Activated T-cell treated with anti-CD3 and anti-CD28 coated beads, Interleukin-2, amount 50 U/mL, for 4 hours (primary cell): ENCODE results near the gene RPS2. TPM values are rescaled to one million over a fixed set of nuclear protein-coding genes. Genes with fewer than 3 reads are reported as not detected.
"Not testable (repeated sequence)": the region's sequence is repeated elsewhere in the genome, so short reads cannot be mapped to it uniquely, and the experiment has no call there.

Experiments
- ATAC-seq, 2 donors: fragments of 200-7000 bp; cut with Tn5 transposase; one replicate each; pipeline ENCODE4 v1.10.0; 2021
- DNase-seq: peaks from one replicate; pipeline ENCODE4 v3.0.0-alpha.2; 2020
- H3K27me3 Mint-ChIP-seq: one replicate; pipeline ENCODE4 v1.8.0; 2021; ENCODE audit warnings: low read depth, mixed read lengths
- H3K36me3 Mint-ChIP-seq: one replicate; pipeline ENCODE4 v1.8.0; 2022; ENCODE audit warnings: mixed read lengths; ENCODE audit not compliant: insufficient read depth
- H3K4me1 Mint-ChIP-seq: one replicate; pipeline ENCODE4 v1.8.0; 2021; ENCODE audit warnings: low read depth, mixed read lengths
- H3K4me3 Mint-ChIP-seq: one replicate; pipeline ENCODE4 v1.8.0; 2021; ENCODE audit warnings: mild to moderate bottlenecking, moderate library complexity, mixed read lengths
- H3K9me3 Mint-ChIP-seq: one replicate; pipeline ENCODE4 v1.8.0; 2021; ENCODE audit warnings: mixed read lengths
- total RNA-seq, 3 donors: library from RNA; stranded (reverse); gene quantifications; one replicate each; pipeline ENCODE4 v1.2.1, GENCODE V29; 2021

The RPS2 gene
- total RNA-seq, 3 donors from 2014 or later: 5,588 to 5,699 (median 5,621) TPM

- not testable (repeated sequence) for H3K9me3 Mint-ChIP-seq, DNase-seq, ATAC-seq, H3K4me3 Mint-ChIP-seq, H3K36me3 Mint-ChIP-seq, H3K27me3 Mint-ChIP-seq
- peaks cover 27% of the 10 kb centered on the region for H3K4me1 Mint-ChIP-seq
Measured at GRCh38 chr16:1939833-1940232, 24.8 kb downstream of the RPS2 start.

- Mint-ChIP-seq H3K36me3 (peaks cover 5% of the 10 kb centered on the region), H3K4me3 (no peak overlapping the region), H3K4me1 (peaks cover 19% of the 10 kb centered on the region), H3K27me3 (no peaks in the 10 kb centered on the region), H3K9me3 (no peaks in the 10 kb centered on the region)
- ATAC-seq (no peak), DNase-seq (no peak)
Measured at GRCh38 chr16:1938910-1939309, 25.7 kb downstream of the RPS2 start.

GRCh38 chr16:1938316-1938715, 26.3 kb downstream of the RPS2 start:
- peaks cover 14% of the 10 kb centered on the region for H3K4me1 Mint-ChIP-seq
- H3K36me3 Mint-ChIP-seq: peaks cover 5% of the 10 kb centered on the region
- H3K27me3 Mint-ChIP-seq: no peaks in the 10 kb centered on the region
- H3K9me3 Mint-ChIP-seq: no peaks in the 10 kb centered on the region
- no peak for DNase-seq
- H3K4me3 Mint-ChIP-seq: no peak overlapping the region
- ATAC-seq: no peak

- DNase-seq (no peak), ATAC-seq (no peak)
- peaks cover 7% of the 10 kb centered on the region for H3K4me1 Mint-ChIP-seq
- peaks cover 5% of the 10 kb centered on the region for H3K36me3 Mint-ChIP-seq
- no peaks in the 10 kb centered on the region for H3K9me3 Mint-ChIP-seq
- no peaks in the 10 kb centered on the region for H3K27me3 Mint-ChIP-seq
- no peak overlapping the region for H3K4me3 Mint-ChIP-seq
Measured at GRCh38 chr16:1936945-1937479, 27.6 kb downstream of the RPS2 start.

GRCh38 chr16:1933097-1933661, 31.4 kb downstream of the RPS2 start:
- H3K4me1 Mint-ChIP-seq: peaks cover 2% of the 10 kb centered on the region
- H3K36me3 Mint-ChIP-seq: peaks cover 1% of the 10 kb centered on the region
- H3K4me3 Mint-ChIP-seq: no peak overlapping the region
- DNase-seq (no peak), ATAC-seq (no peak)
- no peaks in the 10 kb centered on the region for H3K9me3 Mint-ChIP-seq
- H3K27me3 Mint-ChIP-seq: no peaks in the 10 kb centered on the region

GRCh38 chr16:1932050-1933028, 32.3 kb downstream of the RPS2 start:
- Mint-ChIP-seq H3K9me3 (no peaks in the 10 kb centered on the region), H3K4me3 (no peak overlapping the region), H3K27me3 (no peaks in the 10 kb centered on the region)

GRCh38 chr16:1930338-1930720, 34.3 kb downstream of the RPS2 start:
- ATAC-seq (no peak), DNase-seq (no peak)
- peaks cover 2% of the 10 kb centered on the region for H3K4me1 Mint-ChIP-seq
- peak overlapping the region; percentile 35 for H3K4me3 Mint-ChIP-seq
- no peaks in the 10 kb centered on the region for H3K27me3 Mint-ChIP-seq
- H3K9me3 Mint-ChIP-seq: no peaks in the 10 kb centered on the region
- no peaks in the 10 kb centered on the region for H3K36me3 Mint-ChIP-seq

More at GRCh38 chr16:1932050-1933028, 32.3 kb downstream of the RPS2 start:
- Mint-ChIP-seq H3K36me3 (no peaks in the 10 kb centered on the region), H3K4me1 (peaks cover 2% of the 10 kb centered on the region)
- no peak for DNase-seq
- no peak for ATAC-seq

GRCh38 chr16:1929578-1930337, 34.9 kb downstream of the RPS2 start:
- H3K4me1 Mint-ChIP-seq: peaks cover 2% of the 10 kb centered on the region

GRCh38 chr16:1929105-1929504, 35.5 kb downstream of the RPS2 start:
- ATAC-seq: peak; percentile 25 to 32
- Mint-ChIP-seq H3K4me1 (peaks cover 2% of the 10 kb centered on the region), H3K4me3 (peak overlapping the region; percentile 69), H3K9me3 (no peaks in the 10 kb centered on the region), H3K36me3 (no peaks in the 10 kb centered on the region), H3K27me3 (peaks cover 3% of the 10 kb centered on the region)
- DNase-seq: no peak

More at GRCh38 chr16:1929578-1930337, 34.9 kb downstream of the RPS2 start:
- DNase-seq (peak; percentile 93), ATAC-seq (peak; percentile 94 to 95)
- peak overlapping the region; percentile 54 for H3K4me3 Mint-ChIP-seq
- no peaks in the 10 kb centered on the region for H3K9me3 Mint-ChIP-seq
- H3K36me3 Mint-ChIP-seq: no peaks in the 10 kb centered on the region
- no peaks in the 10 kb centered on the region for H3K27me3 Mint-ChIP-seq

- no peak for DNase-seq
- Mint-ChIP-seq H3K9me3 (no peaks in the 10 kb centered on the region), H3K4me1 (peaks cover 2% of the 10 kb centered on the region), H3K27me3 (peaks cover 28% of the 10 kb centered on the region), H3K4me3 (no peak overlapping the region), H3K36me3 (no peaks in the 10 kb centered on the region)
- ATAC-seq: no peak
Measured at GRCh38 chr16:1926271-1926670, 38.4 kb downstream of the RPS2 start.

GRCh38 chr16:1924095-1924494, 40.5 kb downstream of the RPS2 start:
- Mint-ChIP-seq H3K4me3 (no peak overlapping the region), H3K36me3 (no peaks in the 10 kb centered on the region), H3K27me3 (peaks cover 42% of the 10 kb centered on the region), H3K4me1 (peaks cover 1% of the 10 kb centered on the region), H3K9me3 (no peaks in the 10 kb centered on the region)
- DNase-seq (no peak), ATAC-seq (no peak)

- no peaks in the 10 kb centered on the region for H3K9me3 Mint-ChIP-seq
- no peaks in the 10 kb centered on the region for H3K4me1 Mint-ChIP-seq
- DNase-seq: no peak
- no peaks in the 10 kb centered on the region for H3K36me3 Mint-ChIP-seq
- peak; percentile 11 to 38 for ATAC-seq
- H3K4me3 Mint-ChIP-seq: no peak overlapping the region
- H3K27me3 Mint-ChIP-seq: peaks cover 47% of the 10 kb centered on the region
Measured at GRCh38 chr16:1923299-1924034, 41.2 kb downstream of the RPS2 start.

GRCh38 chr16:1922357-1922756, 42.3 kb downstream of the RPS2 start:
- Mint-ChIP-seq H3K4me3 (no peak overlapping the region), H3K9me3 (no peaks in the 10 kb centered on the region), H3K4me1 (no peaks in the 10 kb centered on the region), H3K27me3 (peaks cover 49% of the 10 kb centered on the region), H3K36me3 (no peaks in the 10 kb centered on the region)
- no peak for DNase-seq
- no peak for ATAC-seq
